Measurements from ENCODE around the gene OTOA.

Gene OTOA

GRCh38 chr16:21701271-21701670 lies 37.5 kb downstream of the OTOA start:
- no peak for TF ChIP-seq CTCF (IDR thresholded peaks at IDR 0.05)
- Histone ChIP-seq H3K27me3 (no peaks in the 10 kb centered on the region), H3K4me1 (no peaks in the 10 kb centered on the region), H3K27ac (no peak overlapping the region), H3K36me3 (no peaks in the 10 kb centered on the region), H3K9me3 (no peaks in the 10 kb centered on the region), H3K4me3 (no peak overlapping the region)
- DNase-seq, result no peak
- intact Hi-C loops (cut with DNase I; ENCODE audit: low total_unique reads), result no loop called here

GRCh38 chr16:21702276-21702675 lies 38.5 kb downstream of the OTOA start:
- intact Hi-C loops (cut with DNase I; ENCODE audit: low total_unique reads), result no loop called here
- no peaks in the 10 kb centered on the region for H3K4me1 ChIP-seq
- DNase-seq, result no peak
- no peak overlapping the region for H3K4me3 ChIP-seq
- H3K36me3 ChIP-seq, result no peaks in the 10 kb centered on the region
- H3K9me3 ChIP-seq, result no peaks in the 10 kb centered on the region
- no peaks in the 10 kb centered on the region for H3K27me3 ChIP-seq
- no peak for TF ChIP-seq CTCF (IDR thresholded peaks at IDR 0.05)
- H3K27ac ChIP-seq, result no peak overlapping the region

DNA sequence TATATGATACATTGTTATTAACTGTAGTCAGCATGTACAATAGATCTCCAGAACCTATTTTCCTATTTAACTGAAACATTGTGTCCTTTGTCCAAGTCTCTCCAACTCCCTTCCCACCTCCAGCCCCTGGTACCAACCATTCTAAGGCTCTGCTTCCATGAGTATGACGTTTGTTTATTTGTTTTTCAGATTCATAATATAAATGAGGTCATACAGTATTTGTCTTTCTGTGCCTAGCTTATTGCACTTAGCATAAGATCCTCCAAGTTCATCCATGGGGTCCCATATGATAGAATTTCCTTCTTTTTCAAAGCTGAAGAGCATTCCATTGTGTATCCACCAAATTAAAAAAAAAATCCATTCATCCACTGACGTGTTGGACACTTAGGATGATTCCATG lies 39.4 kb downstream of the OTOA start:
- Histone ChIP-seq H3K4me3 (no peak overlapping the region), H3K9me3 (no peaks in the 10 kb centered on the region), H3K27ac (no peak overlapping the region), H3K36me3 (no peaks in the 10 kb centered on the region), H3K27me3 (no peaks in the 10 kb centered on the region), H3K4me1 (peaks cover 0 to under 1% (median 0%) of the 10 kb centered on the region in 4 donors)
- no peak for TF ChIP-seq CTCF (IDR thresholded peaks at IDR 0.05)
- intact Hi-C loops (cut with DNase I; ENCODE audit: low total_unique reads), result no loop called here
- DNase-seq, result no peak

DNA sequence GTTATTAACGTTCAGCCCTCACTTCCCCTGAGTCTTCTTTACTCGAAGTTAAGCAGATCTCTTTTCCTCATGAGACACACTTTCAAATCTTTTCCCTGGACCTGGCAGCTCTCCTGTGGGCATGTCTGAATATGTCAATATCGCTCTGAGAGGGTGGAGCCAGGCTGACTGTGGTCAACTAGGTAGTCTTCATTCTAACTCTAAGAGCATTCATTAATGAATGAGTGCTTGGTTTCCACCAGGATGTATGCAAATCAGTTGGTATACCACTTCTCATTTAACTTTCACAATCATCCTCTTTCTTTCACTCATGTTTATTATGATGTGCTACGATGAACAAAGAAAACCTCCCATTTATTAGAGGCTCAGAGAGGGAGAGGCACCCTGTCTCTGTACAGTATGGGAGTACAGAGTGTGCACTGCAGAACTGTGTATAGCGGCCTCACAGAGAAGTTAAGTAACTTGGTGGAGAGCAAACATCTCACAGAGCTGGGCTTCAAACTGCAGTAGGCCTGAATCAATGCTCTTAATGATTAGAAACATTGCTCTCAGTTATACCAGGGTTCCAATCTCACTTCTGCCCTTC lies 39.9 kb downstream of the OTOA start:
- no peak for TF ChIP-seq CTCF (IDR thresholded peaks at IDR 0.05)
- Histone ChIP-seq H3K36me3 (no peaks in the 10 kb centered on the region), H3K4me3 (no peak overlapping the region), H3K27me3 (no peaks in the 10 kb centered on the region), H3K27ac (no peak overlapping the region), H3K9me3 (no peaks in the 10 kb centered on the region), H3K4me1 (peaks cover 0 to 6% (median under 1%) of the 10 kb centered on the region in 4 donors)
- intact Hi-C loops (cut with DNase I; ENCODE audit: low total_unique reads), result no loop called here
- no peak for DNase-seq

DNA sequence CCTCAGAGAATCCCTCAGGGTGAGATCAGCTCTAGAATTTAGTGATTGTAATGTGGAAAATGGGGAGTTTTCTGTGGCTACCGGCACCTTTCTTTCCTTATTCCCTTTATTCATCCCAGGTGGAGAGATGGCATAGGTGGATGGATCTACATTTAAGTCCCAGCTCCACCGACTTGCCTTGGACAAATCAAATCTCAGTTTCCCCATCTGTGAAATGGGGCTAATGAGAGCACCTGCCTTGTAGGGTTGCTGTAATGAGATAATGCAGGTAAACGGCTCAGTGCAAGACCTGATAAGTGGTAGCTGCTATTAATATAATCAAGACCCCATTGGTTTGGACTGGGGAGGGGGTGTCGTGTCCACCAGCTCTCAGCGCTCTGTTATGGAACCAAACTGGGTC lies 40.5 kb downstream of the OTOA start:
- TF ChIP-seq CTCF (IDR thresholded peaks at IDR 0.05), result no peak
- Histone ChIP-seq H3K36me3 (no peaks in the 10 kb centered on the region), H3K4me1 (peaks cover 0 to 9% (median 1%) of the 10 kb centered on the region in 4 donors), H3K4me3 (no peak overlapping the region), H3K27me3 (no peaks in the 10 kb centered on the region), H3K9me3 (no peaks in the 10 kb centered on the region), H3K27ac (no peak overlapping the region)
- DNase-seq, result no peak
- intact Hi-C loops (cut with DNase I; ENCODE audit: low total_unique reads), result no loop called here

DNA sequence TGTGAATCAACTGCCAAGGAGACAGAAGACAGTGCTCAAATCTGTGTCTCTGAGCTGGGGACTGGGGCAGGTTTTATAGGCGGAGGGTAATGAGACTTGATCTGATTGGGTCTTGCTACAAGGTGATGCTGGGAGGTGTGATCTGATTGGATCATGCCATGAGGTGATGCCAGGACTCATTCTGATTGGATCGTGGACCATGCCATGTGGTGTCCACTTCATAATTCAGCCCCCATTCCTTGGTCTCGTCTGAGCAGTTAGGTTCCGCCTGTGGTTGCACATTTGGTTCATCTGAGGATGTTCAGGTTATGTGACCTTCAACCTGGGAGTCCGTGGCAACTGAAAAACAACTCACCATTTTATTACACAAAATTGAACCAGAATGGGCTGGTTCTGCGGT lies 41.0 kb downstream of the OTOA start:
- Histone ChIP-seq H3K4me1 (peaks cover 0 to 9% (median 1%) of the 10 kb centered on the region in 4 donors), H3K4me3 (no peak overlapping the region), H3K27me3 (no peaks in the 10 kb centered on the region), H3K36me3 (no peaks in the 10 kb centered on the region), H3K9me3 (no peaks in the 10 kb centered on the region), H3K27ac (no peak overlapping the region)
- intact Hi-C loops (cut with DNase I; ENCODE audit: low total_unique reads), result loop anchor here (5.0 kb wide), 1 partner anchor 47 kb away; no protein-coding TSS in a partner anchor
- DNase-seq, result no peak
- TF ChIP-seq CTCF (IDR thresholded peaks at IDR 0.05), result no peak

All from tibial artery (tissue), 4 donors.